ENCODE data around the gene GLI2. TPM values are rescaled to one million over a fixed set of nuclear protein-coding genes. Genes with fewer than 3 reads are reported as not detected.
A peak's percentile ranks its signal among the peaks of the same experiment; 100 is the strongest.

GLI2 gene
- total RNA-seq, 2 donors from 2014 or later, result 17.0 to 24.2 TPM

- Histone ChIP-seq H3K9ac (ENCODE audit: extremely low read depth, low read length, poor library complexity, severe bottlenecking) (no peak overlapping the region), H3K4me3 (ENCODE audit: low read length) (no peak overlapping the region), H3K4me1 (ENCODE audit: control insufficient read depth, insufficient read depth, low read length) (peaks cover 12% of the 10 kb centered on the region), H3K27me3 (ENCODE audit: control insufficient read depth, insufficient read depth, low read length, poor library complexity, severe bottlenecking) (no peaks in the 10 kb centered on the region), H3K36me3 (ENCODE audit: control insufficient read depth, insufficient read depth, low read length) (no peaks in the 10 kb centered on the region), H3K9me3 (ENCODE audit: control insufficient read depth, low read length) (no peaks in the 10 kb centered on the region), H3K27ac (ENCODE audit: low read depth, low read length) (no peak overlapping the region)
- no peak overlapping the region for H3K4me3 Mint-ChIP-seq
- peak; percentile 28 for DNase-seq
- H3K4me1 Mint-ChIP-seq, result peaks cover 17% of the 10 kb centered on the region
- peaks cover 4% of the 10 kb centered on the region for H3K9me3 Mint-ChIP-seq
- H3K27ac Mint-ChIP-seq, result no peak overlapping the region
- peaks cover 12% of the 10 kb centered on the region for H3K27me3 Mint-ChIP-seq (ENCODE audit: insufficient read depth)
- 86 to 100% methylated on average over 3 to 7 of the region's 7 CpGs for WGBS, 2 experiments (ENCODE audit: insufficient coverage in 1 of 2, insufficient read length in 1 of 2)
- no peaks in the 10 kb centered on the region for H3K36me3 Mint-ChIP-seq (ENCODE audit: low read depth)
- TF ChIP-seq, protein P1, sequence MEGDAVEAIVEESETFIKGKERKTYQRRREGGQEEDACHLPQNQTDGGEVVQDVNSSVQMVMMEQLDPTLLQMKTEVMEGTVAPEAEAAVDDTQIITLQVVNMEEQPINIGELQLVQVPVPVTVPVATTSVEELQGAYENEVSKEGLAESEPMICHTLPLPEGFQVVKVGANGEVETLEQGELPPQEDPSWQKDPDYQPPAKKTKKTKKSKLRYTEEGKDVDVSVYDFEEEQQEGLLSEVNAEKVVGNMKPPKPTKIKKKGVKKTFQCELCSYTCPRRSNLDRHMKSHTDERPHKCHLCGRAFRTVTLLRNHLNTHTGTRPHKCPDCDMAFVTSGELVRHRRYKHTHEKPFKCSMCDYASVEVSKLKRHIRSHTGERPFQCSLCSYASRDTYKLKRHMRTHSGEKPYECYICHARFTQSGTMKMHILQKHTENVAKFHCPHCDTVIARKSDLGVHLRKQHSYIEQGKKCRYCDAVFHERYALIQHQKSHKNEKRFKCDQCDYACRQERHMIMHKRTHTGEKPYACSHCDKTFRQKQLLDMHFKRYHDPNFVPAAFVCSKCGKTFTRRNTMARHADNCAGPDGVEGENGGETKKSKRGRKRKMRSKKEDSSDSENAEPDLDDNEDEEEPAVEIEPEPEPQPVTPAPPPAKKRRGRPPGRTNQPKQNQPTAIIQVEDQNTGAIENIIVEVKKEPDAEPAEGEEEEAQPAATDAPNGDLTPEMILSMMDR (conservative IDR thresholded peaks at IDR 0.05), result no peak
Observed at GRCh38 chr2:120719491-120719890, 16.2 kb upstream of the GLI2 start.

- peak; percentile 23 for DNase-seq
- Histone ChIP-seq H3K27ac (ENCODE audit: low read depth, low read length) (no peak overlapping the region), H3K9me3 (ENCODE audit: control insufficient read depth, low read length) (no peaks in the 10 kb centered on the region), H3K4me3 (ENCODE audit: low read length) (no peak overlapping the region), H3K9ac (ENCODE audit: extremely low read depth, low read length, poor library complexity, severe bottlenecking) (no peak overlapping the region), H3K36me3 (ENCODE audit: control insufficient read depth, insufficient read depth, low read length) (no peaks in the 10 kb centered on the region), H3K4me1 (ENCODE audit: control insufficient read depth, insufficient read depth, low read length) (peaks cover 12% of the 10 kb centered on the region), H3K27me3 (ENCODE audit: control insufficient read depth, insufficient read depth, low read length, poor library complexity, severe bottlenecking) (no peaks in the 10 kb centered on the region)
- Mint-ChIP-seq H3K27ac (no peak overlapping the region), H3K4me1 (peaks cover 17% of the 10 kb centered on the region), H3K4me3 (no peak overlapping the region), H3K9me3 (peaks cover 9% of the 10 kb centered on the region), H3K36me3 (ENCODE audit: low read depth) (no peaks in the 10 kb centered on the region), H3K27me3 (ENCODE audit: insufficient read depth) (peaks cover 11% of the 10 kb centered on the region)
- WGBS, 2 experiments (ENCODE audit: insufficient coverage in 1 of 2, insufficient read length in 1 of 2), result 95 to 97% methylated on average over 4 to 7 of the region's 7 CpGs
- TF ChIP-seq, protein P1 (conservative IDR thresholded peaks at IDR 0.05), result no peak
Observed at GRCh38 chr2:120720231-120720630, 15.4 kb upstream of the GLI2 start.

DNA sequence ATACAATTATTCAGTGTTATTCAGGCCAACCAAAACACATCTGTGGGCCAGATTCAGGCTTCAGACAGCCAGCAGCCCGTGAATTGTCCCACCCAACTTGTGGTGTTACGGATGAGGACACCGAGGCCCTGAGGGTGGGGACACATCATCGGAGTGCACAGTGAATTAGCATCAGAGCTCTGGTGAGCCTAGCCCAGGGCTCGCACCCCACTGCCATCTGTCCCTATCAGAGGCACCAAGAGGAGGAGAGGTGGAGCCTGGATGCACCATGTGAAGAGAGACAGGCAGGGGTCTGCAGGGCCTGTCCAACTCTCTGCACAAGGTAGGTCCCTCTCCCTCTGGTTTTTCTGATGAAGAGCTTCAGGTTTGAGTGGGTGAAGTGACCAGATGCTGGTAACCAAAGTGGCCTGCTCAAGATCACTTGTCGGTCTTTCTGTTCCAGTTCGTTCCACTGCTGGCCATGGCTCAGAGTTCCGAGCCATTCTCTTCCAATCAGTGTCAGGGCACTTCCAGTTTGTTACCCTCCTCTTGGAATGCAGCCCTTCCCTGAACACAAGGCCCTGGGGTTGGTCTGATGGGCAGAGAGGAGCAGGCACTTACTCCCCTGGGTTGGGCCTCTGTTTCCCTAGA, 14.8 kb upstream of the GLI2 start:
- TF ChIP-seq, protein P1 (conservative IDR thresholded peaks at IDR 0.05), result no peak
- H3K27me3 Mint-ChIP-seq (ENCODE audit: insufficient read depth), result peaks cover 13% of the 10 kb centered on the region
- H3K4me1 ChIP-seq (ENCODE audit: control insufficient read depth, insufficient read depth, low read length), result peaks cover 12% of the 10 kb centered on the region
- peak; percentile 42 for DNase-seq
- no peak overlapping the region for H3K27ac Mint-ChIP-seq
- H3K4me1 Mint-ChIP-seq, result peaks cover 17% of the 10 kb centered on the region
- no peaks in the 10 kb centered on the region for H3K36me3 Mint-ChIP-seq (ENCODE audit: low read depth)
- peaks cover 4% of the 10 kb centered on the region for H3K9me3 ChIP-seq (ENCODE audit: control insufficient read depth, low read length)
- WGBS, 2 experiments (ENCODE audit: insufficient coverage in 1 of 2, insufficient read length in 1 of 2), result 95 to 98% methylated on average over 5 to 8 of the region's 8 CpGs
- no peaks in the 10 kb centered on the region for H3K27me3 ChIP-seq (ENCODE audit: control insufficient read depth, insufficient read depth, low read length, poor library complexity, severe bottlenecking)
- H3K4me3 ChIP-seq (ENCODE audit: low read length), result no peak overlapping the region
- no peak overlapping the region for H3K9ac ChIP-seq (ENCODE audit: extremely low read depth, low read length, poor library complexity, severe bottlenecking)
- no peaks in the 10 kb centered on the region for H3K36me3 ChIP-seq (ENCODE audit: control insufficient read depth, insufficient read depth, low read length)
- no peak overlapping the region for H3K4me3 Mint-ChIP-seq
- peaks cover 12% of the 10 kb centered on the region for H3K9me3 Mint-ChIP-seq
- no peak overlapping the region for H3K27ac ChIP-seq (ENCODE audit: low read depth, low read length)
